Calu3 (cell line): ENCODE measurements around the gene TMEM44. TPM values are rescaled to one million over a fixed set of nuclear protein-coding genes. Genes with fewer than 3 reads are reported as not detected.

Experiments
- BruUV-seq: library from RNA; stranded (reverse); fragments of 400-500 nt; replicated peaks from 2 replicates; lab custom pipeline; 2021; lab: Mats Ljungman, UMichigan
- CTCF ChIA-PET: fragments of 300-600 bp; sonication (Branson Sonifier 250); formaldehyde crosslinking; loops from one replicate; lab custom pipeline; 2022; ENCODE audit warnings: antibody characterized with exemption; lab: Charles Lee
- DNase-seq: peaks from one replicate; pipeline ENCODE4 v3.0.0; 2022
- H3K27ac Mint-ChIP-seq: one replicate; pipeline ENCODE4 v1.8.0; 2022; ENCODE audit warnings: mixed read lengths; ENCODE audit not compliant: unreplicated experiment
- H3K27me3 Mint-ChIP-seq: one replicate; pipeline ENCODE4 v1.8.0; 2022; ENCODE audit warnings: mixed read lengths; ENCODE audit not compliant: unreplicated experiment
- H3K36me3 Mint-ChIP-seq: one replicate; pipeline ENCODE4 v1.8.0; 2022; ENCODE audit warnings: mild to moderate bottlenecking, moderate library complexity, mixed read lengths; ENCODE audit not compliant: insufficient read depth, unreplicated experiment
- H3K4me1 Mint-ChIP-seq: one replicate; pipeline ENCODE4 v1.8.0; 2022; ENCODE audit warnings: mild to moderate bottlenecking, low read depth, mixed read lengths; ENCODE audit not compliant: unreplicated experiment
- H3K4me3 Mint-ChIP-seq: one replicate; pipeline ENCODE4 v1.8.0; 2022; ENCODE audit warnings: mild to moderate bottlenecking, low read depth, moderate library complexity, mixed read lengths; ENCODE audit not compliant: unreplicated experiment
- H3K9me3 Mint-ChIP-seq: one replicate; pipeline ENCODE4 v1.8.0; 2022; ENCODE audit warnings: low read depth, mixed read lengths; ENCODE audit not compliant: unreplicated experiment
- intact Hi-C: fragments of 100-400 bp; cut with micrococcal nuclease; formaldehyde crosslinking; loops from one replicate; pipeline ENCODE4 v1.10.0; 2022; ENCODE audit not compliant: unreplicated experiment
- total RNA-seq: library from RNA; stranded (reverse); gene quantifications from 2 replicates; pipeline ENCODE4 v1.2.3, GENCODE V29; 2022
- TF ChIP-seq, protein P1 (sequence below): fragments of 200-600 bp; IDR thresholded peaks from one replicate; pipeline ENCODE4 v1.8.0; 2022; ENCODE audit warnings: antibody characterized with exemption; ENCODE audit not compliant: unreplicated experiment

TMEM44 gene
- total RNA-seq, 1 experiment from 2014 or later: 52.6 TPM

GRCh38 chr3:194604126-194604525 is 29.1 kb downstream of the TMEM44 start:
- no peaks in the 10 kb centered on the region for H3K4me1 Mint-ChIP-seq
- CTCF ChIA-PET: interaction anchor here (0.9 to 1.2 kb wide), 4 partner anchors 11 to 342 kb away, joined by 3 to 4 read pairs (median 3); no protein-coding TSS in a partner anchor
- H3K27me3 Mint-ChIP-seq: no peaks in the 10 kb centered on the region
- H3K36me3 Mint-ChIP-seq: peaks cover 20% of the 10 kb centered on the region
- TF ChIP-seq, protein P1, sequence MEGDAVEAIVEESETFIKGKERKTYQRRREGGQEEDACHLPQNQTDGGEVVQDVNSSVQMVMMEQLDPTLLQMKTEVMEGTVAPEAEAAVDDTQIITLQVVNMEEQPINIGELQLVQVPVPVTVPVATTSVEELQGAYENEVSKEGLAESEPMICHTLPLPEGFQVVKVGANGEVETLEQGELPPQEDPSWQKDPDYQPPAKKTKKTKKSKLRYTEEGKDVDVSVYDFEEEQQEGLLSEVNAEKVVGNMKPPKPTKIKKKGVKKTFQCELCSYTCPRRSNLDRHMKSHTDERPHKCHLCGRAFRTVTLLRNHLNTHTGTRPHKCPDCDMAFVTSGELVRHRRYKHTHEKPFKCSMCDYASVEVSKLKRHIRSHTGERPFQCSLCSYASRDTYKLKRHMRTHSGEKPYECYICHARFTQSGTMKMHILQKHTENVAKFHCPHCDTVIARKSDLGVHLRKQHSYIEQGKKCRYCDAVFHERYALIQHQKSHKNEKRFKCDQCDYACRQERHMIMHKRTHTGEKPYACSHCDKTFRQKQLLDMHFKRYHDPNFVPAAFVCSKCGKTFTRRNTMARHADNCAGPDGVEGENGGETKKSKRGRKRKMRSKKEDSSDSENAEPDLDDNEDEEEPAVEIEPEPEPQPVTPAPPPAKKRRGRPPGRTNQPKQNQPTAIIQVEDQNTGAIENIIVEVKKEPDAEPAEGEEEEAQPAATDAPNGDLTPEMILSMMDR: no peak
- H3K27ac Mint-ChIP-seq: no peak overlapping the region
- DNase-seq: no peak
- H3K9me3 Mint-ChIP-seq: no peaks in the 10 kb centered on the region
- intact Hi-C loops: no loop called here
- H3K4me3 Mint-ChIP-seq: no peak overlapping the region
- BruUV-seq: no TSS peak

- BruUV-seq: no TSS peak
- TF ChIP-seq, protein P1: no peak
- H3K4me1 Mint-ChIP-seq: no peaks in the 10 kb centered on the region
- no peaks in the 10 kb centered on the region for H3K27me3 Mint-ChIP-seq
- peaks cover 20% of the 10 kb centered on the region for H3K36me3 Mint-ChIP-seq
- no peak overlapping the region for H3K27ac Mint-ChIP-seq
- intact Hi-C loops: no loop called here
- H3K4me3 Mint-ChIP-seq: no peak overlapping the region
- H3K9me3 Mint-ChIP-seq: no peaks in the 10 kb centered on the region
- DNase-seq: no peak
- CTCF ChIA-PET: interaction anchor here (0.6 to 0.9 kb wide), 4 partner anchors 8 to 578 kb away, joined by 3 to 4 read pairs (median 3); no protein-coding TSS in a partner anchor
Measured at GRCh38 chr3:194602669-194603171, 30.5 kb downstream of the TMEM44 start.

DNA sequence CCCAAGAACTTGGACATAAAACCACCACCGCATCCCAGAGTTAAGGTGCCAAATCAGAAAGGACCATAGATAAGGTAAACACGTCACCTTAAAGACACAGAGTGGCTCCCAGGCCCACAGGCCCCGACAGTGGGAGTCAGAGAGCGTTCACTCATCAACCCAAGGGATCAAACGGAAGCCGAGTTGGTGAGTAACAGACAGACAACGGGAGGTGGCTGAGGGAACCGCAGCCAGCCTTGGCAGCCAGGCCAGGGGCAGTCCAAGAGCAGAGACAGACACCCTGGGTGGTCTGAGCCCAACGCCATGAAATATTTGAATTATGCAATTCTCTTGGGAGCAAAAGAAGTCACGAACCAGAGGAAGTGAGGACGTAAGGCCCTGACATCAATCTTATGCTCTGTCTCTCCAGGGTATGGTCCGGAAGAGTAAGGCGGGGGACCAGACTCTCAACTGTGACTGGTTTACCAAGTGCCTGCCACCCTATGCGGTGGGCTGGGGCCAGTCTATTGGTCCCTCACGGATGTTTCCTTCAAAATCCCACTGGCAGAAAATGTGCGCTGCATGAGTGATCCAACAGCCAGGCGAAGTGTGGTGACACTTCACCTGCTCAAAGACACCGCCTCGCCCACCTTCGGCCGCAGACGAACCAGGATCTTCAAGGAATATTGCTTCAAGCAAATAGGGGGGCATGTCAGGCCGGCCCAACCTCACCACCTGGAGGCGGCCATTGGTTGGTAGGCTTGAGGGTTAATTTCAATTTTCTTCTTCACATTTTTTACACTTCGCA is 34.3 kb downstream of the TMEM44 start:
- H3K36me3 Mint-ChIP-seq: peaks cover 18% of the 10 kb centered on the region
- no peak overlapping the region for H3K27ac Mint-ChIP-seq
- BruUV-seq: no TSS peak
- H3K4me3 Mint-ChIP-seq: no peak overlapping the region
- no peaks in the 10 kb centered on the region for H3K9me3 Mint-ChIP-seq
- no peak for DNase-seq
- H3K27me3 Mint-ChIP-seq: no peaks in the 10 kb centered on the region
- CTCF ChIA-PET: no interaction called here
- peaks cover 7% of the 10 kb centered on the region for H3K4me1 Mint-ChIP-seq
- TF ChIP-seq, protein P1: no peak
- intact Hi-C loops: no loop called here

GRCh38 chr3:194596906-194597305 is 36.3 kb downstream of the TMEM44 start:
- DNase-seq: no peak
- H3K4me1 Mint-ChIP-seq: peaks cover 26% of the 10 kb centered on the region
- CTCF ChIA-PET: no interaction called here
- no peak overlapping the region for H3K4me3 Mint-ChIP-seq
- TF ChIP-seq, protein P1: no peak
- no peaks in the 10 kb centered on the region for H3K27me3 Mint-ChIP-seq
- no peak overlapping the region for H3K27ac Mint-ChIP-seq
- intact Hi-C loops: no loop called here
- BruUV-seq: no TSS peak
- no peaks in the 10 kb centered on the region for H3K9me3 Mint-ChIP-seq
- H3K36me3 Mint-ChIP-seq: peaks cover 9% of the 10 kb centered on the region
